SK-N-SH (cell line): ENCODE measurements around the gene NUDCD3. TPM values are rescaled to one million over a fixed set of nuclear protein-coding genes. Genes with fewer than 3 reads are reported as not detected.

ENCODE experiments used
- CTCF ChIA-PET: fragments of 300-600, 350-600 bp; formaldehyde crosslinking; extraction: SDS; loops from one replicate; lab custom pipeline; 2021; lab: Yijun Ruan, JAX
- POLR2A ChIA-PET: fragments of 350-600 bp; sonication (Branson Sonifier 250); formaldehyde crosslinking; extraction: SDS; loops from one replicate; lab custom pipeline; 2020; ENCODE audit warnings: antibody characterized with exemption, inconsistent platforms; lab: Yijun Ruan, JAX
- DNase-seq: peaks from one replicate; pipeline ENCODE4 v3.0.0; 2012
- H2AFZ ChIP-seq: fragments of 200-600 bp; sonication (generic); 2 replicates; pipeline ENCODE4 v1.8.1; 2016; ENCODE audit warnings: antibody characterized with exemption, mild to moderate bottlenecking, low read depth
- H3F3A ChIP-seq: fragments of 200-600 bp; sonication (generic); replicated peaks from 2 replicates; pipeline ENCODE3; 2016; ENCODE audit warnings: antibody characterized with exemption, mild to moderate bottlenecking; ENCODE audit not compliant: insufficient read depth
- H3K27ac ChIP-seq, 2 experiments: fragments of 200-500 bp in 1 of 2; fragments of 200-600 bp in 1 of 2; sonication (Bioruptor generic) in 1 of 2; sonication (generic), shearing (Covaris generic) in 1 of 2; 2 replicates each; pipeline versions ENCODE4 v1.5.1 to v1.6.1; 2014 to 2016; ENCODE audit warnings: low read depth in 2 of 2, inconsistent platforms in 1 of 2, low read length in 1 of 2, mild to moderate bottlenecking in 1 of 2, mixed read lengths in 1 of 2
- H3K27me3 ChIP-seq: fragments of 200-600 bp; sonication (generic), shearing (Covaris generic); 2 replicates; pipeline ENCODE4 v1.6.1; 2016; ENCODE audit warnings: mixed run types; ENCODE audit not compliant: insufficient read depth
- H3K36me3 ChIP-seq, 2 experiments: fragments of 200-500 bp in 1 of 2; fragments of 200-600 bp in 1 of 2; sonication (Bioruptor generic) in 1 of 2; sonication (generic) in 1 of 2; replicated peaks in 1 of 2; 2 replicates each; pipeline versions ENCODE3 to v1.5.1; 2014 to 2016; ENCODE audit warnings: low read length in 1 of 2, mild to moderate bottlenecking in 1 of 2; ENCODE audit not compliant: insufficient read depth in 2 of 2, control insufficient read depth in 1 of 2
- H3K4me1 ChIP-seq, 2 experiments: fragments of 200-500 bp in 1 of 2; fragments of 200-600 bp in 1 of 2; sonication (Bioruptor generic) in 1 of 2; sonication (generic), shearing (Covaris generic) in 1 of 2; 2 replicates each; pipeline versions ENCODE4 v1.5.1 to v1.6.1; 2014 to 2016; ENCODE audit warnings: low read depth in 1 of 2, low read length in 1 of 2, mixed run types in 1 of 2; ENCODE audit not compliant: insufficient read depth in 2 of 2, control insufficient read depth in 1 of 2
- H3K4me2 ChIP-seq: fragments of 200-600 bp; sonication (generic), shearing (Covaris generic); 2 replicates; pipeline ENCODE4 v1.6.1; 2017; ENCODE audit warnings: mixed run types
- H3K4me3 ChIP-seq, 2 experiments: fragments of 200-500 bp in 1 of 2; fragments of 200-600 bp in 1 of 2; sonication (Bioruptor generic) in 1 of 2; sonication (generic), shearing (Covaris generic) in 1 of 2; 2 replicates each; pipeline versions ENCODE4 v1.5.1 to v1.8.1; 2014 to 2016; ENCODE audit warnings: low read depth in 2 of 2, inconsistent platforms in 1 of 2, low read length in 1 of 2, mild to moderate bottlenecking in 1 of 2, mixed read lengths in 1 of 2, moderate library complexity in 1 of 2
- H3K79me2 ChIP-seq: fragments of 200-600 bp; sonication (generic); 2 replicates; pipeline ENCODE4 v1.8.1; 2017; ENCODE audit warnings: mild to moderate bottlenecking; ENCODE audit not compliant: insufficient read depth
- H3K9ac ChIP-seq: fragments of 200-600 bp; sonication (generic); 2 replicates; pipeline ENCODE4 v1.6.1; 2017; ENCODE audit warnings: mixed run types
- H3K9me2 ChIP-seq: fragments of 200-600 bp; sonication (generic); 2 replicates; pipeline ENCODE4 v1.6.1; 2017; ENCODE audit warnings: mixed run types
- H3K9me3 ChIP-seq: fragments of 200-600 bp; sonication (generic); 2 replicates; pipeline ENCODE4 v1.6.1; 2017; ENCODE audit warnings: mixed run types, mild to moderate bottlenecking, moderate library complexity
- H4K20me1 ChIP-seq: fragments of 200-600 bp; sonication (generic); 2 replicates; pipeline ENCODE4 v1.6.1; 2017; ENCODE audit warnings: mild to moderate bottlenecking, mixed run types; ENCODE audit not compliant: insufficient read depth
- CTCF ChIP-seq: fragments of 200-600 bp; sonication (generic); IDR thresholded peaks from 2 replicates; pipeline ENCODE4 v1.6.1; 2017; ENCODE audit warnings: antibody characterized with exemption, mild to moderate bottlenecking, moderate library complexity
- FOXM1 ChIP-seq: IDR thresholded peaks from 2 replicates; pipeline ENCODE4 v1.4.0; 2012; ENCODE audit warnings: low read depth, mild to moderate bottlenecking
- GATA2 ChIP-seq: sonication (generic); formaldehyde crosslinking; IDR thresholded peaks from 2 replicates; pipeline ENCODE4 v1.5.0; 2020; ENCODE audit warnings: mild to moderate bottlenecking, missing genetic modification reagents
- JUND ChIP-seq: IDR thresholded peaks from 2 replicates; pipeline ENCODE4 v1.4.0; 2012
- NFIC ChIP-seq: IDR thresholded peaks from 2 replicates; pipeline ENCODE4 v1.4.0; 2012; ENCODE audit warnings: borderline replicate concordance
- NRF1 ChIP-seq: IDR thresholded peaks from 2 replicates; pipeline ENCODE4 v1.6.1; 2012; ENCODE audit warnings: low read depth, mild to moderate bottlenecking, low read length
- REST ChIP-seq: IDR thresholded peaks from 2 replicates; pipeline ENCODE4 v1.6.1; 2012; ENCODE audit warnings: mild to moderate bottlenecking, low read depth, low read length, moderate library complexity
- RFX5 ChIP-seq: IDR thresholded peaks from 2 replicates; pipeline ENCODE4 v1.6.1; 2012; ENCODE audit warnings: mild to moderate bottlenecking, improper control_type of control experiment, low read length
- SMC3 ChIP-seq: IDR thresholded peaks from 2 replicates; pipeline ENCODE4 v1.6.1; 2012; ENCODE audit warnings: low read depth, low read length, improper control_type of control experiment
- TEAD4 ChIP-seq: IDR thresholded peaks from 2 replicates; pipeline ENCODE4 v1.4.0; 2012; ENCODE audit warnings: mild to moderate bottlenecking, borderline replicate concordance; ENCODE audit not compliant: insufficient read depth
- YY1 ChIP-seq: IDR thresholded peaks from 2 replicates; pipeline ENCODE4 v1.4.0; 2012; ENCODE audit warnings: low read depth, mild to moderate bottlenecking
- WGBS: methylation state at CpG from one replicate; pipeline ENCODE4 v1.1.6; 2017; ENCODE audit warnings: low lambda C conversion rate; 5-methylcytosine and 5-hydroxymethylcytosine counted together
- polyA plus RNA-seq, 3 experiments: library from polyadenylated mRNA; depleted of rRNA; stranded (reverse); fragments of >200 nt; gene quantifications; 2 replicates each; pipeline ENCODE4 v1.2.3, GENCODE V29; 2012

NUDCD3 gene
- polyA plus RNA-seq, 1 of the 3 experiments (the other 2 are of a cell fraction): 66.0 TPM

GRCh38 chr7:44537442-44537841 is 47.0 kb upstream of the NUDCD3 start:
- Histone ChIP-seq H3K4me3 (no peak overlapping the region), H2AFZ (no peak overlapping the region), H4K20me1 (no peaks in the 10 kb centered on the region), H3K4me1 (peaks cover 0 to 16% of the 10 kb centered on the region in 2 experiments; a peak in 1 of 4 replicates), H3K27ac (no peak overlapping the region), H3K27me3 (no peaks in the 10 kb centered on the region), H3F3A (no peaks in the 10 kb centered on the region), H3K36me3 (no peaks in the 10 kb centered on the region), H3K4me2 (no peak overlapping the region), H3K79me2 (no peaks in the 10 kb centered on the region), H3K9me3 (no peaks in the 10 kb centered on the region), H3K9me2 (no peaks in the 10 kb centered on the region), H3K9ac (no peak overlapping the region)
- WGBS: 84% methylated on average over 6 of the region's 6 CpGs
- ChIA-PET CTCF (interaction anchor here (0.6 to 5.3 kb wide), 6 partner anchors 7 to 440 kb away, joined by 3 to 34 read pairs (median 5); no protein-coding TSS in a partner anchor), POLR2A (interaction anchor here (1.3 kb wide), 1 partner anchor 37 kb away, joined by 4 read pairs; no protein-coding TSS in a partner anchor)
- TF ChIP-seq SMC3: no peak
- TF ChIP-seq REST: no peak
- TF ChIP-seq FOXM1: no peak
- TF ChIP-seq NRF1: no peak
- no peak for TF ChIP-seq JUND
- no peak for DNase-seq

GRCh38 chr7:44536090-44536489 is 45.6 kb upstream of the NUDCD3 start:
- H3K27ac ChIP-seq: no peak overlapping the region
- H3K9ac ChIP-seq: no peak overlapping the region
- H3K4me3 ChIP-seq: no peak overlapping the region
- no peaks in the 10 kb centered on the region for H3F3A ChIP-seq
- H3K9me3 ChIP-seq: no peaks in the 10 kb centered on the region
- TF ChIP-seq GATA2 (CRISPR knock-in tag) (no peak), TEAD4 (no peak), JUND (no peak), CTCF (no peak), YY1 (no peak), NFIC (no peak), RFX5 (no peak)
- no peaks in the 10 kb centered on the region for H3K27me3 ChIP-seq
- H3K4me1 ChIP-seq: peaks cover 0 to 6% of the 10 kb centered on the region in 2 experiments; a peak in 1 of 4 replicates
- no peak overlapping the region for H2AFZ ChIP-seq
- DNase-seq: no peak
- no peaks in the 10 kb centered on the region for H3K79me2 ChIP-seq
- H3K36me3 ChIP-seq: no peaks in the 10 kb centered on the region
- ChIA-PET CTCF (interaction anchor here (1.4 to 5.3 kb wide), 6 partner anchors 8 to 295 kb away, joined by 6 to 34 read pairs (median 26); no protein-coding TSS in a partner anchor), POLR2A (interaction anchor here (1.3 kb wide), 1 partner anchor 38 kb away, joined by 4 read pairs; no protein-coding TSS in a partner anchor)
- H4K20me1 ChIP-seq: no peaks in the 10 kb centered on the region
- 65% methylated on average over 10 of the region's 10 CpGs for WGBS
- H3K9me2 ChIP-seq: no peaks in the 10 kb centered on the region
- H3K4me2 ChIP-seq: no peak overlapping the region
